ENCODE results near the gene OR2G6. TPM values are rescaled to one million over a fixed set of nuclear protein-coding genes. Genes with fewer than 3 reads are reported as not detected.
"Not testable (repeated sequence)": the region's sequence is repeated elsewhere in the genome, so short reads cannot be mapped to it uniquely, and the experiment has no call there.

The OR2G6 gene
- total RNA-seq, 1 donor from 2014 or later = not detected

DNA sequence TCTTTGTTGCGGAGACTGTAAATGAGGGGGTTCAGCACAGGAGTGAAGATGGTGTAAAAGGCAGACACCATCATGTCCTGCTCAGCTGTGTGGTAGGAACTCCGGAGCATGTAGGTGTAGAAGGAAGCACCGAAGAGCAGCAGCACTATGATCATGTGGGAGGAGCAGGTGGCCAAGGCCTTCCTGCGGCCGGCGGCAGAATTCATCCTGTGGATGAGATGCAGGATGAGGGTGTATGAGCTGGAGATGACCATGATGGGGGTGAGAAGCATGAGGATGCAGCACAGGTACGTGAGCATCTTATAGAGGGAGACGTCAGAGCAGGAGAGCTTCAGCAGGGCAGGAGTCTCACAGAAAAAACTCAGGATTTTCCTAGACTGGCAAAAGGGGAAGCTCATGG lies 66.0 kb downstream of the OR2G6 start:
- not testable (repeated sequence) for DNase-seq (ENCODE audit: extremely low read depth, low read depth, low spot score)

DNA sequence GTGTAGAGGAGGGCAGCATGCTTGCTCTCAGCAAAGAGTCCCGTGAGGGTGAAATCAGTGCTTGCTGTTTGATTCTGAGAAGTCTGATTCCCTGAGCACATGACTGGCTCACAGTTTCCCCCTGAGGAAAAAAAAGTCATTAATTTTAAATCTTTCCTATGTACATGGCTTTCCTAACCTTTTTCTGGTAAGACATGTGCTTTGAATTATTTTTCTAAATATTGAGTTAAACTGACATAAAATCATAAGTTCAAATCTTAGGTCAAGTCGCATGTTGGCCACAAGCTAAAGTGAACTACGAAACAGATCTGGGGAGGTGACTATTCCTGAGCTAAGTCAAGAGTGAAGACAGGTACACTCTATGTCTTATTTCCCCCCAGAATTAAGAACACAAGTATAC lies 66.8 kb downstream of the OR2G6 start, which contains the start of gene OR2T34:
TSS of gene OR2T34 (minus strand) at position 101 of the 400 bp plus-strand sequence. CDS start at position 101, 0 bp downstream.
- DNase-seq (ENCODE audit: extremely low read depth, low read depth, low spot score) = not testable (repeated sequence)

DNA sequence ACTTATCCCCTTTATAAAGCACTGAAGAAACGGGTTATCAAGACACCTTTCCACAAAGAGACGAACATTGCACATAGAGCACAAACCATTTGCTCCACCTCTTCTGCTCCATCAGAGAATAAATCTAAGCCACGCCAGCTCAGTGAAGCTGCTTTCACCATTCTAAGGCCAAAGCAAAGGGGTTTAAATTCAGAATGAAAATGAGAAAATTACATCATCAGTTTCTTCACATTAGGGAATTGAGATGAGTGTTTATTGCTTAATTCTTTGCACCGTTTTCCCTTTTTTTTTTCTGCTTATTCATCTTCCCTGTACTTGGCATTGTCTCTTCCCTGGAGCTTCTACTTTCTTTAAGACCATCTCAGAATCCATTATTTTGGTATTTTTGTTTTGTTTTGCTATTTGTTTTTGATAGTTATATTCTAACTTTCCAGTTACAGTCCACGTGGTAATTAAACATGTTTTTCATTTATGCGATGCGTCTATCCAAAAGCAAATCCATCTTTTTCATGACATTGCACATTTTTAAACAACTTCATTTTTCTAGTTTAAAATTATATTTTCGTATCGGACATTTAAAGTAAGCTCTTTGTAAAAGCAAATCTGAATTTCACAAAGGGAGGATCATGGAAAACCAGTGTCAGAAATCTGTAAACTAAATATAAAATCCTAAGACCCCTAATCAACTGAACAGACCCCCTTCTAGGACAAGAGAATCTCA lies 68.5 kb downstream of the OR2G6 start:
- no peak for DNase-seq (ENCODE audit: extremely low read depth, low read depth, low spot score)

Other genes with a start within 250 kb of the OR2G6 start
- not detected in 2 replicates for gene OR2T33, start 230.1 kb upstream of the OR2G6 start, total RNA-seq
- gene OR2T12, start 204.6 kb upstream of the OR2G6 start, total RNA-seq = not detected in 2 replicates
- not detected in 2 replicates for gene OR2M7, start 183.5 kb upstream of the OR2G6 start, total RNA-seq
- gene OR14C36, start 159.3 kb upstream of the OR2G6 start, total RNA-seq = not detected in 2 replicates
- gene OR2T4, start 146.4 kb upstream of the OR2G6 start, total RNA-seq = not detected in 2 replicates
- gene OR2T6, start 132.3 kb upstream of the OR2G6 start, total RNA-seq = not detected in 2 replicates
- not detected in 2 replicates for gene OR2T1, start 105.0 kb upstream of the OR2G6 start, total RNA-seq
- gene OR2T2, start 62.4 kb upstream of the OR2G6 start, total RNA-seq = not detected in 2 replicates
- not detected in 2 replicates for gene OR2T3, start 34.7 kb upstream of the OR2G6 start, total RNA-seq
- not detected in 2 replicates for gene OR2T5, start 19.5 kb upstream of the OR2G6 start, total RNA-seq
- not detected in 2 replicates for gene OR2T29, start 54.7 kb downstream of the OR2G6 start, total RNA-seq
- gene OR2T34, start 66.7 kb downstream of the OR2G6 start, total RNA-seq = not detected in 2 replicates
- not detected in 2 replicates for gene OR2T10, start 89.6 kb downstream of the OR2G6 start, total RNA-seq
- gene OR2T11, start 127.0 kb downstream of the OR2G6 start, total RNA-seq = not detected in 2 replicates
- gene OR2T35, start 137.2 kb downstream of the OR2G6 start, total RNA-seq = not detected in 2 replicates
- not detected in 2 replicates for gene OR2T27, start 147.5 kb downstream of the OR2G6 start, total RNA-seq
- not detected in 2 replicates for gene OR14I1, start 194.7 kb downstream of the OR2G6 start, total RNA-seq
- gene LYPD8, start 247.7 kb downstream of the OR2G6 start, total RNA-seq = not detected in 2 replicates